K562 (cell line): Measurements from ENCODE around the gene VPS4B. TPM values are rescaled to one million over a fixed set of nuclear protein-coding genes. Genes with fewer than 3 reads are reported as not detected.

Experiments
- ASH1L ChIP-seq: fragments of 450-650 bp; IDR thresholded peaks from 2 replicates; pipeline ENCODE4 v1.6.1; 2018; ENCODE audit warnings: borderline replicate concordance, mild to moderate bottlenecking, low read depth; ENCODE audit not compliant: partially characterized antibody
- CREBBP ChIP-seq: IDR thresholded peaks from one replicate; pipeline ENCODE4 v1.6.1; 2012; ENCODE audit warnings: low read depth, mild to moderate bottlenecking, control low read depth, inconsistent platforms, low read length
- HMG20A ChIP-seq: fragments of 450-650 bp; formaldehyde crosslinking; conservative IDR thresholded peaks from 2 replicates; pipeline ENCODE4 v1.4.0; 2020; ENCODE audit warnings: mild to moderate bottlenecking, mixed read lengths
- JUNB ChIP-seq: fragments of 450-650 bp; formaldehyde crosslinking; conservative IDR thresholded peaks from 2 replicates; pipeline ENCODE4 v1.4.0; 2020; ENCODE audit warnings: mild to moderate bottlenecking
- KLF6 ChIP-seq: fragments of 250-450 bp; sonication (Bioruptor Pico); IDR thresholded peaks from 2 replicates; pipeline ENCODE4 v1.4.0; 2020; ENCODE audit warnings: mild to moderate bottlenecking, moderate library complexity, borderline replicate concordance
- MEF2A ChIP-seq: IDR thresholded peaks from 2 replicates; pipeline ENCODE4 v1.6.1; 2011; ENCODE audit warnings: low read depth, mild to moderate bottlenecking, low read length, moderate library complexity; ENCODE audit not compliant: control insufficient read depth
- NELFE ChIP-seq: IDR thresholded peaks from 2 replicates; pipeline ENCODE4 v1.6.1; 2011; ENCODE audit warnings: mild to moderate bottlenecking; ENCODE audit not compliant: insufficient read depth, insufficient read length
- NR2C1 ChIP-seq, 2 experiments: fragments of 450-650 bp; IDR thresholded peaks; 2 replicates each; pipeline ENCODE4 v1.6.1; 2017; ENCODE audit warnings: mild to moderate bottlenecking in 2 of 2, antibody characterized with exemption in 1 of 2, inconsistent platforms in 1 of 2, missing compliant biosample characterization in 1 of 2, missing genetic modification characterization in 1 of 2
- RBM25 ChIP-seq: fragments of 200-400 bp; formaldehyde crosslinking; IDR thresholded peaks from 2 replicates; pipeline ENCODE4 v1.6.1; 2018; ENCODE audit warnings: low read length, low read depth, moderate library complexity; ENCODE audit not compliant: severe bottlenecking
- TAF9B ChIP-seq: fragments of 450-650 bp; IDR thresholded peaks from 2 replicates; pipeline ENCODE4 v1.6.1; 2018; ENCODE audit warnings: mild to moderate bottlenecking; ENCODE audit not compliant: partially characterized antibody
- XRCC4 ChIP-seq: IDR thresholded peaks from one replicate; pipeline ENCODE4 v1.6.1; 2011; ENCODE audit not compliant: insufficient read depth, insufficient read length; ENCODE audit errors: extremely low read depth
- ZFP36 ChIP-seq: fragments of 150-350 bp; IDR thresholded peaks from 2 replicates; pipeline ENCODE4 v1.6.1; 2018; ENCODE audit warnings: low read length, low read depth; ENCODE audit not compliant: partially characterized antibody
- ZNF133 ChIP-seq: fragments of 250-450 bp; sonication (Bioruptor Pico); IDR thresholded peaks from 2 replicates; pipeline ENCODE4 v1.4.0; 2020; ENCODE audit warnings: mild to moderate bottlenecking
- ZNF134 ChIP-seq: fragments of 250-450 bp; sonication (Bioruptor Pico); conservative IDR thresholded peaks from 2 replicates; pipeline ENCODE4 v1.4.0; 2020
- ZNF224 ChIP-seq: sonication (generic); formaldehyde crosslinking; IDR thresholded peaks from 2 replicates; pipeline ENCODE4 v1.8.0; 2022; ENCODE audit warnings: mild to moderate bottlenecking, missing genetic modification reagents
- ZNF324 ChIP-seq: fragments of 250-450 bp; sonication (Bioruptor Pico); IDR thresholded peaks from 2 replicates; pipeline ENCODE4 v1.4.0; 2020; ENCODE audit warnings: mild to moderate bottlenecking
- ZNF408 ChIP-seq: fragments of 250-450 bp; sonication (Bioruptor Pico); IDR thresholded peaks from 2 replicates; pipeline ENCODE4 v1.4.0; 2020; ENCODE audit warnings: low read depth, mild to moderate bottlenecking, moderate library complexity
- ZNF436 ChIP-seq: fragments of 250-450, 450-650 bp; sonication (Bioruptor Pico); formaldehyde crosslinking; IDR thresholded peaks from 2 replicates; pipeline ENCODE4 v1.7.0; 2020; ENCODE audit warnings: mild to moderate bottlenecking
- ZSCAN32 ChIP-seq: fragments of 450-650 bp; formaldehyde crosslinking; IDR thresholded peaks from 2 replicates; pipeline ENCODE4 v1.4.0; 2020; ENCODE audit warnings: mild to moderate bottlenecking, moderate library complexity
- polyA plus RNA-seq, 8 experiments: library from polyadenylated mRNA; depleted of rRNA in 4 of 8; stranded (reverse) in 5 of 8; unstranded in 3 of 8; fragments of >200 nt; fragmentation: Nextera tagmentation in 2 of 8; fragmentation: Illumina TruSeq in 1 of 8; extraction: Ambion mirVana in 2 of 8; extraction: Trizol in 1 of 8; gene quantifications; 2 replicates each; pipeline versions ENCODE4 v1.2.1 to v1.2.3, GENCODE V29; 2011 to 2014; ENCODE audit warnings: inconsistent platforms in 1 of 8, missing spikeins in 1 of 8
- total RNA-seq, 7 experiments: library from RNA; depleted of rRNA in 6 of 7; stranded (reverse); fragments of >200 nt in 6 of 7; fragmentation: Illumina TruSeq in 2 of 7; extraction: Trizol in 2 of 7; gene quantifications; 2 replicates each; pipeline versions ENCODE4 v1.2.1 to v1.2.3, GENCODE V29; 2011 to 2021; ENCODE audit warnings: low replicate concordance in 1 of 7
- TF ChIP-seq, protein P1 (sequence below): fragments of 450-650 bp; IDR thresholded peaks from 2 replicates; pipeline ENCODE4 v1.6.1; 2018; ENCODE audit warnings: mild to moderate bottlenecking, low read depth; ENCODE audit not compliant: partially characterized antibody
- TF ChIP-seq, protein P2 (sequence below): fragments of 250-450 bp; sonication (Bioruptor Pico); IDR thresholded peaks from 2 replicates; pipeline ENCODE4 v1.4.0; 2020; ENCODE audit warnings: borderline replicate concordance
- TF ChIP-seq, protein P3 (sequence below): sonication (generic); formaldehyde crosslinking; IDR thresholded peaks from 2 replicates; pipeline ENCODE4 v1.8.0; 2022; ENCODE audit warnings: mild to moderate bottlenecking, missing genetic modification reagents
- TF ChIP-seq, protein P4 (sequence below): fragments of 450-650 bp; conservative IDR thresholded peaks from 2 replicates; pipeline ENCODE4 v1.6.1; 2016; ENCODE audit warnings: missing genetic modification characterization, low read depth, mild to moderate bottlenecking, missing compliant biosample characterization, moderate library complexity

VPS4B gene
- total and polyA plus RNA-seq, 9 of the 15 experiments (the other 6 are each of a cell fraction or from before 2014, with no cell fraction given): 7.3 to 16.4 (median 10.4) TPM

DNA sequence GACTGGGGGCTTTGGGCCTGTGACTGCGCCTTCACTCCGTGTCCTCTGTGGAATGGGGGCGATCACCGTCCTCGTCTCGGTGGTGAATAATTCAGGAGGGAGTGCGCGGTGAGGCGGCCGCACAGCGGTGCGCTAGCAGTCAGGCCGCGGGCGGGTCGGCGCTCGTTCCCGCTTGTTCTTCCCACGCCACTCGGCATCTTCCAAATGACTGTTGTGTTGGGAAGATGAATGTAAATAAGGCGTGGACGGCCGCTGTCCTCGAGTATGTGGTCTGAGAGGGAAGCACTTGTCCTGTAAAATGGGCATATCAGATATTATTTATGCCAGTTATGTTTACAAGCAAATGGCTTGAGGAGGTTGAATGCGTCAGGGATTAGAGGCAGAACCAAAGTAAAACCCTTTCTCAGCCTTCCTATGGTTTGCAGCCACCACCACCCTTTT, 608 bp upstream of the VPS4B start (continued):
- TF ChIP-seq XRCC4 (no peak), JUNB (CRISPR knock-in tag) (no peak), NR2C1 (IDR thresholded peaks at IDR 0.05) (no peak), NR2C1 (tag; IDR thresholded peaks at IDR 0.05) (no peak), ZNF324 (no peak), KLF6 (CRISPR knock-in tag) (no peak), ZSCAN32 (CRISPR knock-in tag) (no peak), ZNF436 (no peak), RBM25 (no peak), ZNF408 (CRISPR knock-in tag) (no peak), ZFP36 (no peak), TAF9B (no peak), MEF2A (no peak), NELFE (no peak), ZNF134 (CRISPR knock-in tag) (no peak), ZNF224 (CRISPR knock-in tag) (no peak), HMG20A (CRISPR knock-in tag) (no peak), ZNF133 (CRISPR knock-in tag) (no peak), ASH1L (no peak), CREBBP (no peak)
- TF ChIP-seq, protein P1, sequence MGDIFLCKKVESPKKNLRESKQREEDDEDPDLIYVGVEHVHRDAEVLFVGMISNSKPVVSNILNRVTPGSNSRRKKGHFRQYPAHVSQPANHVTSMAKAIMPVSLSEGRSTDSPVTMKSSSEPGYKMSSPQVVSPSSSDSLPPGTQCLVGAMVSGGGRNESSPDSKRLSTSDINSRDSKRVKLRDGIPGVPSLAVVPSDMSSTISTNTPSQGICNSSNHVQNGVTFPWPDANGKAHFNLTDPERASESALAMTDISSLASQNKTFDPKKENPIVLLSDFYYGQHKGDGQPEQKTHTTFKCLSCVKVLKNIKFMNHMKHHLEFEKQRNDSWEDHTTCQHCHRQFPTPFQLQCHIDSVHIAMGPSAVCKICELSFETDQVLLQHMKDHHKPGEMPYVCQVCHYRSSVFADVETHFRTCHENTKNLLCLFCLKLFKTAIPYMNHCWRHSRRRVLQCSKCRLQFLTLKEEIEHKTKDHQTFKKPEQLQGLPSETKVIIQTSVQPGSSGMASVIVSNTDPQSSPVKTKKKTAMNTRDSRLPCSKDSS: no peak
- TF ChIP-seq, protein P2, sequence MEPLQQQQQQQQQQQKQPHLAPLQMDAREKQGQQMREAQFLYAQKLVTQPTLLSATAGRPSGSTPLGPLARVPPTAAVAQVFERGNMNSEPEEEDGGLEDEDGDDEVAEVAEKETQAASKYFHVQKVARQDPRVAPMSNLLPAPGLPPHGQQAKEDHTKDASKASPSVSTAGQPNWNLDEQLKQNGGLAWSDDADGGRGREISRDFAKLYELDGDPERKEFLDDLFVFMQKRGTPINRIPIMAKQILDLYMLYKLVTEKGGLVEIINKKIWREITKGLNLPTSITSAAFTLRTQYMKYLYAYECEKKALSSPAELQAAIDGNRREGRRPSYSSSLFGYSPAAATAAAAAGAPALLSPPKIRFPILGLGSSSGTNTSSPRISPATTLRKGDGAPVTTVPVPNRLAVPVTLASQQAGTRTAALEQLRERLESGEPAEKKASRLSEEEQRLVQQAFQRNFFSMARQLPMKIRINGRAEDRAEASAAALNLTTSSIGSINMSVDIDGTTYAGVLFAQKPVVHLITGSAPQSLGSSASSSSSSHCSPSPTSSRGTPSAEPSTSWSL (CRISPR knock-in tag): no peak
- TF ChIP-seq, protein P3, sequence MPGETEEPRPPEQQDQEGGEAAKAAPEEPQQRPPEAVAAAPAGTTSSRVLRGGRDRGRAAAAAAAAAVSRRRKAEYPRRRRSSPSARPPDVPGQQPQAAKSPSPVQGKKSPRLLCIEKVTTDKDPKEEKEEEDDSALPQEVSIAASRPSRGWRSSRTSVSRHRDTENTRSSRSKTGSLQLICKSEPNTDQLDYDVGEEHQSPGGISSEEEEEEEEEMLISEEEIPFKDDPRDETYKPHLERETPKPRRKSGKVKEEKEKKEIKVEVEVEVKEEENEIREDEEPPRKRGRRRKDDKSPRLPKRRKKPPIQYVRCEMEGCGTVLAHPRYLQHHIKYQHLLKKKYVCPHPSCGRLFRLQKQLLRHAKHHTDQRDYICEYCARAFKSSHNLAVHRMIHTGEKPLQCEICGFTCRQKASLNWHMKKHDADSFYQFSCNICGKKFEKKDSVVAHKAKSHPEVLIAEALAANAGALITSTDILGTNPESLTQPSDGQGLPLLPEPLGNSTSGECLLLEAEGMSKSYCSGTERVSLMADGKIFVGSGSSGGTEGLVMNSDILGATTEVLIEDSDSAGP (CRISPR knock-in tag): no peak
- TF ChIP-seq, protein P4, sequence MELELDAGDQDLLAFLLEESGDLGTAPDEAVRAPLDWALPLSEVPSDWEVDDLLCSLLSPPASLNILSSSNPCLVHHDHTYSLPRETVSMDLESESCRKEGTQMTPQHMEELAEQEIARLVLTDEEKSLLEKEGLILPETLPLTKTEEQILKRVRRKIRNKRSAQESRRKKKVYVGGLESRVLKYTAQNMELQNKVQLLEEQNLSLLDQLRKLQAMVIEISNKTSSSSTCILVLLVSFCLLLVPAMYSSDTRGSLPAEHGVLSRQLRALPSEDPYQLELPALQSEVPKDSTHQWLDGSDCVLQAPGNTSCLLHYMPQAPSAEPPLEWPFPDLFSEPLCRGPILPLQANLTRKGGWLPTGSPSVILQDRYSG (tag): 0 out of 2 replicates have a peak, but pooled peaks have one; percentile 50
